Prostate gland (tissue), 2 donors: Measurements from ENCODE around the gene FBXW8. TPM values are rescaled to one million over a fixed set of nuclear protein-coding genes. Genes with fewer than 3 reads are reported as not detected.

Experiments used
- DNase-seq: peaks from one replicate; pipeline ENCODE4 v3.0.0-alpha.2; 2019; ENCODE audit warnings: low spot score
- H3K27ac ChIP-seq, 2 donors: fragments of 200-600 bp; sonication (generic); 2 replicates each; pipeline ENCODE4 v1.5.1; 2017 to 2019
- H3K27me3 ChIP-seq: fragments of 200-600 bp; sonication (generic); replicated peaks from 2 replicates; pipeline ENCODE4 v1.5.1; 2019; ENCODE audit not compliant: insufficient read depth
- H3K36me3 ChIP-seq, 2 donors: fragments of 200-600 bp; sonication (generic); 1 replicate in 1 of 2; 2 replicates in 1 of 2; pipeline versions ENCODE4 v1.5.1 to v1.8.1; 2017 to 2019
- H3K4me1 ChIP-seq: fragments of 200-600 bp; sonication (generic); replicated peaks from 2 replicates; pipeline ENCODE4 v1.5.1; 2019
- H3K4me3 ChIP-seq, 2 donors: fragments of 200-600 bp; sonication (generic); 2 replicates each; pipeline ENCODE4 v1.5.1; 2017 to 2019
- H3K9me3 ChIP-seq: fragments of 200-600 bp; sonication (generic); 2 replicates; pipeline ENCODE4 v1.5.1; 2017
- POLR2A ChIP-seq: fragments of 450-650 bp; IDR thresholded peaks from one replicate; pipeline ENCODE4 v1.6.1; 2016; ENCODE audit warnings: antibody characterized with exemption, mild to moderate bottlenecking
- POLR2AphosphoS5 ChIP-seq: sonication (generic); formaldehyde crosslinking; IDR thresholded peaks from one replicate; pipeline ENCODE4 v1.6.1; 2017; ENCODE audit warnings: antibody characterized with exemption
- WGBS: methylation state at CpG from one replicate; pipeline ENCODE4 v1.1.5; 2018; 5-methylcytosine and 5-hydroxymethylcytosine counted together
- intact Hi-C: fragments of 100-400 bp; cut with DNase I; formaldehyde crosslinking; loops from one replicate; pipeline ENCODE4 v1.14.2; 2022
- total RNA-seq, 2 donors: library from RNA; depleted of rRNA; stranded (reverse); fragments of >200 nt; gene quantifications; one replicate each; pipeline ENCODE4 v1.1.0, GENCODE V29; 2016
- TF ChIP-seq, protein P1 (sequence below), 4 experiments: fragments of 200-600 bp in 2 of 4; fragments of 450-650 bp in 2 of 4; sonication (generic) in 2 of 4; IDR thresholded peaks; 1 replicate in 3 of 4; 2 replicates in 1 of 4; pipeline ENCODE4 v1.5.1; 2016 to 2019; ENCODE audit warnings: antibody characterized with exemption in 4 of 4, mild to moderate bottlenecking in 2 of 4, moderate library complexity in 2 of 4

The FBXW8 gene
- total RNA-seq, 2 donors from 2014 or later: 20.8 to 26.7 TPM

DNA sequence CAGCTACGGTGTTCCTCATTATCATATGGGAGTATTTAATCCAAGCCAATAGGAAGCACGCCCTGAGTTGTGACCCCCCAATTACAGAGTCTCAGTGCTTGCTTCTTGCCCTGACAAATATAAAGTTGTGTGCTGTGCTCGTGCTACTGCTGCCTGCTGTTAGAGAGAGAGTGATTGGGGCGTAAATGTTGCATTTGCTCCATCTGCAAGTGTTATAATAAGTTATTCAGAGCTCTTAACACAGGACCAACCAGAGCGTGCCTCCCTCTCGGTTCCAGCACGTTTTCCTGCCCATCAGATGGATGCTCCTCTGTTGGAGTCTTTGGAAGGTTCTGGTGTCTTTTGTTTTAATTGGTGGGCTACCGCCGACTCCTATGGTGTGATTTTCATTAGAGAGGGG is 107.1 kb downstream of the FBXW8 start:
- no peak for DNase-seq
- no peaks in the 10 kb centered on the region for H3K27me3 ChIP-seq
- no peak overlapping the region for H3K4me3 ChIP-seq
- intact Hi-C loops: no loop called here
- no peak overlapping the region for H3K27ac ChIP-seq
- no peaks in the 10 kb centered on the region for H3K9me3 ChIP-seq
- H3K4me1 ChIP-seq: peaks cover 4% of the 10 kb centered on the region
- TF ChIP-seq, protein P1, sequence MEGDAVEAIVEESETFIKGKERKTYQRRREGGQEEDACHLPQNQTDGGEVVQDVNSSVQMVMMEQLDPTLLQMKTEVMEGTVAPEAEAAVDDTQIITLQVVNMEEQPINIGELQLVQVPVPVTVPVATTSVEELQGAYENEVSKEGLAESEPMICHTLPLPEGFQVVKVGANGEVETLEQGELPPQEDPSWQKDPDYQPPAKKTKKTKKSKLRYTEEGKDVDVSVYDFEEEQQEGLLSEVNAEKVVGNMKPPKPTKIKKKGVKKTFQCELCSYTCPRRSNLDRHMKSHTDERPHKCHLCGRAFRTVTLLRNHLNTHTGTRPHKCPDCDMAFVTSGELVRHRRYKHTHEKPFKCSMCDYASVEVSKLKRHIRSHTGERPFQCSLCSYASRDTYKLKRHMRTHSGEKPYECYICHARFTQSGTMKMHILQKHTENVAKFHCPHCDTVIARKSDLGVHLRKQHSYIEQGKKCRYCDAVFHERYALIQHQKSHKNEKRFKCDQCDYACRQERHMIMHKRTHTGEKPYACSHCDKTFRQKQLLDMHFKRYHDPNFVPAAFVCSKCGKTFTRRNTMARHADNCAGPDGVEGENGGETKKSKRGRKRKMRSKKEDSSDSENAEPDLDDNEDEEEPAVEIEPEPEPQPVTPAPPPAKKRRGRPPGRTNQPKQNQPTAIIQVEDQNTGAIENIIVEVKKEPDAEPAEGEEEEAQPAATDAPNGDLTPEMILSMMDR (IDR thresholded peaks at IDR 0.05): no peak
- no peak for TF ChIP-seq POLR2A
- no peak for TF ChIP-seq POLR2AphosphoS5
- no peaks in the 10 kb centered on the region for H3K36me3 ChIP-seq
- WGBS: 89% methylated on average over 9 of the region's 9 CpGs

GRCh38 chr12:117018276-117018675 is 107.5 kb downstream of the FBXW8 start:
- WGBS: 81% methylated on average over 14 of the region's 14 CpGs
- DNase-seq: no peak

GRCh38 chr12:117018685-117019084 is 107.9 kb downstream of the FBXW8 start:
- intact Hi-C loops: no loop called here
- TF ChIP-seq, protein P1 (IDR thresholded peaks at IDR 0.05): no peak
- TF ChIP-seq POLR2A (no peak), POLR2AphosphoS5 (no peak)
- no peaks in the 10 kb centered on the region for H3K27me3 ChIP-seq
- no peak overlapping the region for H3K4me3 ChIP-seq
- peaks cover 6% of the 10 kb centered on the region for H3K4me1 ChIP-seq
- H3K36me3 ChIP-seq: no peaks in the 10 kb centered on the region
- no peaks in the 10 kb centered on the region for H3K9me3 ChIP-seq
- 84% methylated on average over 3 of the region's 3 CpGs for WGBS
- DNase-seq: no peak
- H3K27ac ChIP-seq: no peak overlapping the region

More at GRCh38 chr12:117018276-117018675, 107.5 kb downstream of the FBXW8 start:
- Histone ChIP-seq H3K36me3 (no peaks in the 10 kb centered on the region), H3K4me3 (no peak overlapping the region), H3K9me3 (no peaks in the 10 kb centered on the region), H3K27me3 (no peaks in the 10 kb centered on the region), H3K4me1 (peaks cover 6% of the 10 kb centered on the region), H3K27ac (no peak overlapping the region)
- intact Hi-C loops: no loop called here
- TF ChIP-seq POLR2A (no peak), POLR2AphosphoS5 (no peak)
- TF ChIP-seq, protein P1 (IDR thresholded peaks at IDR 0.05): no peak

- Histone ChIP-seq H3K9me3 (no peaks in the 10 kb centered on the region), H3K27ac (no peak overlapping the region), H3K4me1 (peaks cover 6% of the 10 kb centered on the region), H3K27me3 (no peaks in the 10 kb centered on the region), H3K4me3 (no peak overlapping the region), H3K36me3 (peaks cover 0 to 2% of the 10 kb centered on the region in 2 donors)
- DNase-seq: no peak
- no peak for TF ChIP-seq POLR2A
- no peak for TF ChIP-seq POLR2AphosphoS5
- TF ChIP-seq, protein P1 (IDR thresholded peaks at IDR 0.05): no peak
- intact Hi-C loops: loop anchor here (10.0 kb wide), 1 partner anchor 315 kb away; no protein-coding TSS in a partner anchor
- WGBS: 95% methylated on average over 12 of the region's 12 CpGs
Measured at GRCh38 chr12:117019866-117020265, 109.1 kb downstream of the FBXW8 start.

DNA sequence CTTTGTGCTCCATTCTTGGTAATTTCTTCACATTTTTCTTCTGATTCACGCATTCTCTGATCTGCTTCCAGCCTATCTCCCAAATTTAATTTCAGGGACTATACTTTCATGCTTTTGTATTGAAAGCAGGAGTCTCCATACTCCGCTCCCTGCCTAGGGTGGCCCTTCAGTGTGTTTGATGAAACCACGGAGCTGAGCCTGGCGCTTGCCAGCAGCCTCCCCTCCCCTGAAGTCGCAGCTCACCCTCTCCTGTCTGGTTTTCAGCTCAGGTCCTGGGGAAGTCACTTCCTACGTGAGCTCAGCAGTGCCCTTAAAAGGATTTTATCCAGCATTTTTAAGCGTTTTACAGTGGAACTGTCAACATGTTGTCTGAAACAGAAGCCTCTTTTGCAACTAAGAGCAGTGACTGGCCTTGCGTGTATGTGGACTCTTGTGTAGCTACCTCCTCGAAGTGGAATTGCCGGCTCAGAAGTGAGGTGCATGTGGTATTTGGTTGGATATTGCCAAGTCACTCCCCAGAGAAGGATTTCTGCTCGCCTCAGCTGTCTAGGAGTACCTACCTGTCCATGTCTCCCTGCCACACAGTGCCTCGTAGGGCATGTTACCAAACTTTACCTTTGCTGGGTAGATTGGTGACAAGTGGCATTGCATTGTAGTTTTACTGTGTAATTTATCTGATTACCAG is 109.9 kb downstream of the FBXW8 start:
- no peak overlapping the region for H3K4me3 ChIP-seq
- no peaks in the 10 kb centered on the region for H3K27me3 ChIP-seq
- H3K36me3 ChIP-seq: peaks cover 0 to 6% of the 10 kb centered on the region in 2 donors
- no peak for DNase-seq
- H3K27ac ChIP-seq: no peak overlapping the region
- no peaks in the 10 kb centered on the region for H3K9me3 ChIP-seq
- TF ChIP-seq, protein P1 (IDR thresholded peaks at IDR 0.05): no peak
- TF ChIP-seq POLR2A (no peak), POLR2AphosphoS5 (no peak)
- WGBS: 68% methylated on average over 12 of the region's 12 CpGs
- peaks cover 6% of the 10 kb centered on the region for H3K4me1 ChIP-seq
- intact Hi-C loops: loop anchor here (10.0 kb wide), 1 partner anchor 316 kb away; no protein-coding TSS in a partner anchor
